Subcutaneous adipose tissue (tissue), 4 donors: Measurements from ENCODE around the gene TESMIN. TPM values are rescaled to one million over a fixed set of nuclear protein-coding genes. Genes with fewer than 3 reads are reported as not detected.

Source experiments
- total RNA-seq, 4 donors: library from RNA; depleted of rRNA; stranded (reverse); fragments of >200 nt; gene quantifications; one replicate each; pipeline ENCODE4 v1.1.0, GENCODE V29; 2016
- TF ChIP-seq, protein P1 (sequence below): fragments of 450-650 bp; IDR thresholded peaks from one replicate; pipeline ENCODE4 v1.5.1; 2016; ENCODE audit warnings: low read depth, mild to moderate bottlenecking, control low read depth, antibody characterized with exemption, moderate library complexity

Gene TESMIN
- total RNA-seq, 4 donors from 2014 or later = 0.44 to 2.5 (median 0.98) TPM; not detected in 1

DNA sequence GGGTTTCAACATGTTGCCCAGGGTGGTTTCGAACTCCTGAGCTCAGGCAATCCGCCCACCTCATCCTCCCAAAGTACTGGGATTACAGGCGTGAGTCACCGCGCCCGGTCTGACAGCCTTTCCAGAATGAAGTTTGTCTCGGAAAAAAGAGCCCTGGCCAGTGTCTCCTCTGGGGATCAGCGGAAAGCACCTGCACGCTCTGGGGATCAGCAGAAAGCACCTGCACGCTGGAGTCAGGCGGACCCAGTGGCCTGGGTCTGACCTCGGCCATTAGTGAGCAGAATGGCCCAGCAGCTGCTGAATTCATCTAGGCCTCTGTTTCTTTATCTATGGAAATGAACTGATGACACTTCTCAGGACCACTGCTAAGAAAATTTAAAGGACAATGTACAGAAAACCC, 10.5 kb upstream of the TESMIN start:
- TF ChIP-seq, protein P1, sequence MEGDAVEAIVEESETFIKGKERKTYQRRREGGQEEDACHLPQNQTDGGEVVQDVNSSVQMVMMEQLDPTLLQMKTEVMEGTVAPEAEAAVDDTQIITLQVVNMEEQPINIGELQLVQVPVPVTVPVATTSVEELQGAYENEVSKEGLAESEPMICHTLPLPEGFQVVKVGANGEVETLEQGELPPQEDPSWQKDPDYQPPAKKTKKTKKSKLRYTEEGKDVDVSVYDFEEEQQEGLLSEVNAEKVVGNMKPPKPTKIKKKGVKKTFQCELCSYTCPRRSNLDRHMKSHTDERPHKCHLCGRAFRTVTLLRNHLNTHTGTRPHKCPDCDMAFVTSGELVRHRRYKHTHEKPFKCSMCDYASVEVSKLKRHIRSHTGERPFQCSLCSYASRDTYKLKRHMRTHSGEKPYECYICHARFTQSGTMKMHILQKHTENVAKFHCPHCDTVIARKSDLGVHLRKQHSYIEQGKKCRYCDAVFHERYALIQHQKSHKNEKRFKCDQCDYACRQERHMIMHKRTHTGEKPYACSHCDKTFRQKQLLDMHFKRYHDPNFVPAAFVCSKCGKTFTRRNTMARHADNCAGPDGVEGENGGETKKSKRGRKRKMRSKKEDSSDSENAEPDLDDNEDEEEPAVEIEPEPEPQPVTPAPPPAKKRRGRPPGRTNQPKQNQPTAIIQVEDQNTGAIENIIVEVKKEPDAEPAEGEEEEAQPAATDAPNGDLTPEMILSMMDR = no peak

DNA sequence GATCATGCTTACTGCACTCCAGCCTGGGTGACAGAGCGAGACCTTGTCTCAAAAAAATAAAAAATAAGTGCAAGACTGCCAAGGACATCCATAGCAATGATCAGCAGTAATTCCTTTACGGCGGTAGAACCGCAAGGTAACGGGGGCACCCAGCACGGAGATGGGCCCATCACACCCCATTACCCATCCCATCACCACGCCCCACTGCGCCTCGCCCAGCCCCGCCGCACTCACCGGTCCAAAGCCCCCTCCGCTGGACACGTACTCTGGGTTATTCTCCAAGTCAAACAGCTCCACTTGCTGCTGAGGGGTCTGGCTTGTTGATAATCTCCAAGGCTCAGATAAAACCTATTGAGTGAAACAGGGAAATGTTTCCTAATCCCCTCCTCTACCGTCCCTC, 8.7 kb upstream of the TESMIN start:
- TF ChIP-seq, protein P1 = no peak

DNA sequence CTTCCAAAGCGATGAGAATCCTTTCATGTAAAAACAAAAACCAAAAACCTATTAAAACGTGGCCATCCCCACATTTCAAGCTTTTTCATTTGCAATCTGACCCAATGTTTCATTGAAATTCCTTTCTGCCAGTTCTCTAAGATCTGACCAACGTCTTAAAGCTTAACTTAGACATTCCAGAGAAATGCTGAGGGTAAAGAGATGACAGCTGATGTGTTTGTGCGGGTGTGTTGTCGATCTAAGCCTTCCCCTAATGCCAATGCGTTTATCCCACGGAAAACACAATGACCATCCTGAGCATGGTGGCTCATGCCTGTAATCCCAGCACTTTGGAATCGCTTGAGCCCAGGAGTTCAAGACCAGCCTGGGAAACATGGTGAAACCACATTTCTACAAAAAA, 6.4 kb upstream of the TESMIN start:
- TF ChIP-seq, protein P1 = no peak

DNA sequence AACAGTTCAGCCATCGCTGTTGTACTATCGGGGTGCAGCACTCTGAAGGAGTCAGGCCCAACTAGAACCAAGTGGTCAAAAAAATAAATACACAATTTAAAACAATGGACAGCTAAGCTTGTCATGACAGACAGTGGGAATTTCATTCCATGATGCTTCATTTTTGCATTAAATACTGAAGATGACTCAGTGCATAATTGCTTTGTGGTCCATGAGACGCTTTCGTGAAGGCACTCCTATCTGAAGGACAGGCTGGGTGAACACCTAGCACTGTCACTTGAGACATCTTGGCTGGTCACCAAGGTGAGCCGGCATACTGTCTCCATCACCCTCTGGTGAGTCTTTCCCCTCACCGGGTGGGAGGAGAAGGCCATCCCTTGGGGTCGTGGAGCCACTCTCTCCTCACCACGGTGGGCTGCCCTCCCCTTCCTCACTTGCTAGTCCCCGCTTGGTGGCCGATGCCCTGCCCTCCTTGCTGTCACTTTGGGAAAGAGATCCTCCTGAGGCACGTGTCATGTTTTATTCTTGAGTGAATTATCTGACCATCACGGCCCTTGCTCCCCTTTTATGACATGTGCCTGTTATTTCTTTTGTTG, 4.9 kb upstream of the TESMIN start:
- TF ChIP-seq, protein P1 = no peak

DNA sequence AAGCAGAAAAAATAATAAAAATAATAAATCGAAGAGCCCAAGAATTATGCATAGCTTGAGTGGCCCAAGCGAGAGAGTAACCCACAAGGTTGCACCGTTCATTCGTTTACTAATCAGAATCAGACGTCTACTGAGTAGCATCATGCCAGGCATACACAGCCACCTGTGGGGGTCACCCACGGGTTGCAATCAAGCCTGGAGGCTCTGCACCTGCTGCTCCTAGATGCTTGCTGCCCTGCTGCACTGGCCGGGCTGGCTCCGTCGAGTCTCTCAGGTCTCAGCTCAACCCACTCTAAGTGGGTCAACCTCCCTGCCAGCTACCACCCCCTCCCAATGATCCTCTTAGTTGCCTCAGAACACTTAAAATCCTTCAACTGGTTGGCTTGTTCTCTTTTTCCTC, 2.0 kb upstream of the TESMIN start:
- TF ChIP-seq, protein P1 = no peak

DNA sequence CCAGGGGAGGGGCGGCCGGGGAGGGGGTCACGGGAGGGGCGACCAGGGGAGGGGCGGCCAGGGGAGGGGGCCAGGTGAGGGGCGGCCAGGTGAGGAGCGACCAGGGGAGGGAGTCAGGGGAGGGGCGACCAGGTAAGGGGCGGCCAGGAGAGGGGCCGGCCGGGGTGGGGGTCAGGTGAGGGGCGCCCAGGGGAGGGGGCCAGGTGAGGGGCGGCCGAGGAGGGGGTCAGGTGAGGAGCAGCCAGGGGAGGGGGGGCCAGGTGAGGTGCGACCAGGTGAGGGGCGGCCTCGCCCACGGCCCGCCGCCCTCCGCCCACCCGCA, 355 bp downstream of the TESMIN start:
- TF ChIP-seq, protein P1 = no peak

DNA sequence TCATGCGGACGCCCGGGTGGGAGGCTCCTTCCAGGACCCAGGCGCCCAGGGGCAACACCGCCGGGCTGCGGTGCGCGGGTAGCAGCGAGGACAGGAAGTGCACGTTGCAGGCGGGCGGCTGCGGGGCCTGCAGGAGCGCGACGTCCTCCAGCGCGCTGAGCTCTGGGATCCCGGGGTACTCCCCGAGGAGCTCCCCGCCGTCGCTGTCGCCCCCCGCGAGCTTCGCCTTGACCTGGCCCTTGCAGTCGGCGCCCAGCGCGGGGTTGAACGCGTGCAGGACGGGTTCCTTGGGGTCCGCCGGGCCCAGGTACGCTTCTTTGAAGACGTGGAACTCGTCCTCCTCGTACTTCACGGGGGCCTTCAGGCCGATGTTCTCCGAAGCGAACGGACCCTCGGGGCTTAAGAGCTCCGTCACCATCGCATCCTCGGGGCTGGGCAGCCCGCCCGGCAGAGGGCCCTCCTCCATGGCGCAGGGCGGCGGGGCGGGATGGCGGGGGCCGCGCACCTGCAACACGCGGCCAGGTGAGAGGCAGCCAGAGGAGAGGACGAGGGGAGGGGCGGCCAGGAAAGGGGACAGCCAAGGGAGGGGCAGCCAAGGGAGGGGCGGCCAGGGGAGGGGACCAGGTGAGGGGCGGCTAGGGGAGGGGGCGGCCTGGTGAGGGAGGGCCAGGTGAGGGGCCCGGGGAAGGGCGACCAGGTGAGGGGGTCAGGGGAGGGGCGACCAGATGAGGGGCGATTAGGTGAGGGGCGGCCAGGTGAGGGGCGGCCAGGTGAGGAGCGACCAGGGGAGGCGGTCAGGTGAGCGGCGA, 921 bp downstream of the TESMIN start:
- TF ChIP-seq, protein P1 = no peak
